H9 (cell line): Measurements from ENCODE around the gene PRDX1. TPM values are rescaled to one million over a fixed set of nuclear protein-coding genes. Genes with fewer than 3 reads are reported as not detected.

Source experiments
- DNase-seq: peaks from one replicate; pipeline ENCODE4 v3.0.0-alpha.2; 2017
- H2AFZ ChIP-seq: one replicate; pipeline ENCODE4 v1.6.1; 2013; ENCODE audit warnings: mild to moderate bottlenecking, low read length, control low read depth, moderate library complexity
- H2AK5ac ChIP-seq: 2 replicates; pipeline ENCODE4 v1.6.1; 2013; ENCODE audit warnings: low read length, control low read depth, mixed read lengths; ENCODE audit not compliant: insufficient read length
- H2BK120ac ChIP-seq: one replicate; pipeline ENCODE4 v1.6.1; 2013; ENCODE audit warnings: low read depth, mild to moderate bottlenecking, low read length, control low read depth, inconsistent platforms; ENCODE audit not compliant: poor library complexity, severe bottlenecking
- H2BK12ac ChIP-seq: 2 replicates; pipeline ENCODE4 v1.6.1; 2013; ENCODE audit warnings: low read length, control low read depth, mixed read lengths, low read depth; ENCODE audit not compliant: insufficient read length
- H2BK15ac ChIP-seq: 2 replicates; pipeline ENCODE4 v1.6.1; 2013; ENCODE audit warnings: low read depth, low read length, control low read depth
- H2BK20ac ChIP-seq: one replicate; pipeline ENCODE4 v1.6.1; 2013; ENCODE audit warnings: low read depth, mild to moderate bottlenecking, low read length, control low read depth, inconsistent platforms; ENCODE audit not compliant: poor library complexity, severe bottlenecking
- H2BK5ac ChIP-seq: 2 replicates; pipeline ENCODE4 v1.6.1; 2013; ENCODE audit warnings: low read length, control low read depth, mixed read lengths; ENCODE audit not compliant: insufficient read length
- H3K14ac ChIP-seq: 2 replicates; pipeline ENCODE4 v1.6.1; 2013; ENCODE audit warnings: low read length, control low read depth; ENCODE audit not compliant: insufficient read depth
- H3K18ac ChIP-seq: 2 replicates; pipeline ENCODE4 v1.6.1; 2013; ENCODE audit warnings: low read depth, mild to moderate bottlenecking, mixed read lengths, low read length, control low read depth; ENCODE audit not compliant: insufficient read length
- H3K23ac ChIP-seq: 2 replicates; pipeline ENCODE4 v1.6.1; 2013; ENCODE audit warnings: low read length, control low read depth, mixed read lengths, low read depth; ENCODE audit not compliant: insufficient read length
- H3K23me2 ChIP-seq: 2 replicates; pipeline ENCODE4 v1.6.1; 2013; ENCODE audit warnings: low read depth, mild to moderate bottlenecking, mixed read lengths, low read length, control low read depth; ENCODE audit not compliant: insufficient read length, poor library complexity, severe bottlenecking
- H3K27ac ChIP-seq: 2 replicates; pipeline ENCODE4 v1.5.1; 2013; ENCODE audit warnings: low read length, control low read depth, mixed read lengths, low read depth; ENCODE audit not compliant: insufficient read length
- H3K27me3 ChIP-seq: 2 replicates; pipeline ENCODE4 v1.6.1; 2013; ENCODE audit warnings: low read length, control low read depth, inconsistent platforms; ENCODE audit not compliant: insufficient read depth
- H3K4ac ChIP-seq: 2 replicates; pipeline ENCODE4 v1.6.1; 2013; ENCODE audit warnings: low read depth, mild to moderate bottlenecking, control low read depth, inconsistent platforms, low read length, moderate library complexity
- H3K4me1 ChIP-seq: 2 replicates; pipeline ENCODE4 v1.6.1; 2013; ENCODE audit warnings: low read length, control low read depth, inconsistent platforms; ENCODE audit not compliant: insufficient read depth
- H3K4me2 ChIP-seq: 2 replicates; pipeline ENCODE4 v1.6.1; 2013; ENCODE audit warnings: low read length, control low read depth, mixed read lengths; ENCODE audit not compliant: insufficient read length, insufficient read depth
- H3K56ac ChIP-seq: 2 replicates; pipeline ENCODE4 v1.6.1; 2013; ENCODE audit warnings: low read depth, mild to moderate bottlenecking, mixed read lengths, low read length, control low read depth; ENCODE audit not compliant: insufficient read length
- H3K79me1 ChIP-seq: 2 replicates; pipeline ENCODE4 v1.6.1; 2013; ENCODE audit warnings: low read depth, mild to moderate bottlenecking, moderate library complexity, low read length, control low read depth, inconsistent platforms; ENCODE audit not compliant: insufficient read depth, poor library complexity, severe bottlenecking
- H3K79me2 ChIP-seq: 2 replicates; pipeline ENCODE4 v1.6.1; 2013; ENCODE audit warnings: low read length, control low read depth, inconsistent platforms; ENCODE audit not compliant: insufficient read depth
- H3K9ac ChIP-seq: 2 replicates; pipeline ENCODE4 v1.6.1; 2013; ENCODE audit warnings: low read length, control low read depth, mixed read lengths; ENCODE audit not compliant: insufficient read length; ENCODE audit errors: extremely low read depth
- H3K9me3 ChIP-seq: one replicate; pipeline ENCODE4 v1.6.1; 2013; ENCODE audit warnings: low read depth, low read length, inconsistent platforms; ENCODE audit not compliant: control insufficient read depth
- H3T11ph ChIP-seq: one replicate; pipeline ENCODE4 v1.6.1; 2013; ENCODE audit warnings: mild to moderate bottlenecking, low read length, control low read depth, inconsistent platforms
- H4K20me1 ChIP-seq: one replicate; pipeline ENCODE4 v1.6.1; 2013; ENCODE audit not compliant: control insufficient read depth, insufficient read length, insufficient read depth
- H4K5ac ChIP-seq: 2 replicates; pipeline ENCODE4 v1.6.1; 2013; ENCODE audit warnings: low read depth, mild to moderate bottlenecking, mixed read lengths, low read length, control low read depth; ENCODE audit not compliant: insufficient read length
- H4K8ac ChIP-seq: replicated peaks from 2 replicates; pipeline ENCODE4 v1.6.1; 2013; ENCODE audit warnings: low read length, control low read depth, mixed read lengths, low read depth; ENCODE audit not compliant: insufficient read length
- H4K91ac ChIP-seq: 2 replicates; pipeline ENCODE4 v1.6.1; 2013; ENCODE audit warnings: low read depth, mild to moderate bottlenecking, moderate library complexity, mixed read lengths, low read length, control low read depth; ENCODE audit not compliant: insufficient read length
- H3K27ac Mint-ChIP-seq, 3 experiments: 2 replicates in 2 of 3; 3 replicates in 1 of 3; pipeline ENCODE4 v1.8.0; 2020 to 2021; ENCODE audit warnings: mixed read lengths in 3 of 3, mild to moderate bottlenecking in 1 of 3, moderate library complexity in 1 of 3
- H3K27me3 Mint-ChIP-seq: 2 replicates; pipeline ENCODE4 v1.8.0; 2021; ENCODE audit warnings: low read depth, mild to moderate bottlenecking, moderate library complexity, mixed read lengths
- H3K36me3 Mint-ChIP-seq, 3 experiments: 2 replicates in 2 of 3; 3 replicates in 1 of 3; pipeline ENCODE4 v1.8.0; 2020 to 2021; ENCODE audit warnings: low read depth in 3 of 3, mixed read lengths in 3 of 3; ENCODE audit not compliant: insufficient read depth in 1 of 3
- H3K4me1 Mint-ChIP-seq, 2 experiments: 2 replicates each; pipeline ENCODE4 v1.8.0; 2020; ENCODE audit warnings: mixed read lengths in 2 of 2
- H3K4me3 Mint-ChIP-seq, 2 experiments: 2 replicates in 1 of 2; 3 replicates in 1 of 2; pipeline ENCODE4 v1.8.0; 2020 to 2021; ENCODE audit warnings: mild to moderate bottlenecking in 2 of 2, mixed read lengths in 2 of 2, moderate library complexity in 1 of 2
- H3K9me3 Mint-ChIP-seq, 2 experiments: 2 replicates in 1 of 2; 3 replicates in 1 of 2; pipeline ENCODE4 v1.8.0; 2020; ENCODE audit warnings: mild to moderate bottlenecking in 2 of 2, mixed read lengths in 2 of 2, moderate library complexity in 1 of 2
- WGBS: extraction: QIAGEN DNeasy Blood & Tissue Kit; methylation state at CpG from one replicate; pipeline ENCODE4 v1.1.7; 2013; ENCODE audit warnings: missing lambda C conversion rate, low lambda C conversion rate, mixed read lengths; ENCODE audit not compliant: insufficient read length; ENCODE audit errors: extremely low coverage; 5-methylcytosine and 5-hydroxymethylcytosine counted together
- total RNA-seq: library from RNA; stranded (reverse); gene quantifications from 2 replicates; pipeline ENCODE4 v1.2.1, GENCODE V29; 2021
- TF ChIP-seq, protein P1 (sequence below): fragments of 200-600 bp; sonication (generic); conservative IDR thresholded peaks from 3 replicates; pipeline ENCODE4 v1.8.0; 2021; ENCODE audit warnings: antibody characterized with exemption, mild to moderate bottlenecking

The PRDX1 gene
- total RNA-seq, 1 experiment from 2014 or later: 1,003 TPM

GRCh38 chr1:45507195-45507594 is 14.5 kb downstream of the PRDX1 start:
- Histone ChIP-seq H4K20me1 (peaks cover 5% of the 10 kb centered on the region), H2BK15ac (no peak overlapping the region), H2BK120ac (no peak overlapping the region), H3K56ac (no peak overlapping the region), H3K79me1 (no peaks in the 10 kb centered on the region), H3T11ph (no peak overlapping the region), H3K14ac (no peak overlapping the region), H3K4me1 (no peaks in the 10 kb centered on the region), H3K27ac (no peak overlapping the region), H3K79me2 (no peaks in the 10 kb centered on the region), H3K4ac (no peak overlapping the region), H3K23ac (no peak overlapping the region), H4K91ac (no peak overlapping the region), H3K9me3 (no peaks in the 10 kb centered on the region), H3K18ac (no peak overlapping the region), H3K27me3 (no peaks in the 10 kb centered on the region), H2AK5ac (no peak overlapping the region), H2AFZ (no peak overlapping the region), H4K8ac (no peak overlapping the region), H2BK20ac (no peak overlapping the region), H3K9ac (no peak overlapping the region), H2BK5ac (no peak overlapping the region), H4K5ac (no peak overlapping the region), H3K4me2 (no peak overlapping the region), H2BK12ac (no peak overlapping the region), H3K23me2 (no peaks in the 10 kb centered on the region)
- WGBS: no CpG with 5 or more reads among the region's 6 CpGs
- DNase-seq: no peak
- no peaks in the 10 kb centered on the region; the same call in 1 of the 2 replicates for H3K27me3 Mint-ChIP-seq
- TF ChIP-seq, protein P1, sequence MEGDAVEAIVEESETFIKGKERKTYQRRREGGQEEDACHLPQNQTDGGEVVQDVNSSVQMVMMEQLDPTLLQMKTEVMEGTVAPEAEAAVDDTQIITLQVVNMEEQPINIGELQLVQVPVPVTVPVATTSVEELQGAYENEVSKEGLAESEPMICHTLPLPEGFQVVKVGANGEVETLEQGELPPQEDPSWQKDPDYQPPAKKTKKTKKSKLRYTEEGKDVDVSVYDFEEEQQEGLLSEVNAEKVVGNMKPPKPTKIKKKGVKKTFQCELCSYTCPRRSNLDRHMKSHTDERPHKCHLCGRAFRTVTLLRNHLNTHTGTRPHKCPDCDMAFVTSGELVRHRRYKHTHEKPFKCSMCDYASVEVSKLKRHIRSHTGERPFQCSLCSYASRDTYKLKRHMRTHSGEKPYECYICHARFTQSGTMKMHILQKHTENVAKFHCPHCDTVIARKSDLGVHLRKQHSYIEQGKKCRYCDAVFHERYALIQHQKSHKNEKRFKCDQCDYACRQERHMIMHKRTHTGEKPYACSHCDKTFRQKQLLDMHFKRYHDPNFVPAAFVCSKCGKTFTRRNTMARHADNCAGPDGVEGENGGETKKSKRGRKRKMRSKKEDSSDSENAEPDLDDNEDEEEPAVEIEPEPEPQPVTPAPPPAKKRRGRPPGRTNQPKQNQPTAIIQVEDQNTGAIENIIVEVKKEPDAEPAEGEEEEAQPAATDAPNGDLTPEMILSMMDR: no peak
- peaks cover 22 to 43% (median 29%) of the 10 kb centered on the region in 3 experiments; a peak in 6 of 7 replicates for H3K36me3 Mint-ChIP-seq
- H3K27ac Mint-ChIP-seq: peak overlapping the region in 1 of 3 experiments; percentile 50; a peak in 2 of 7 replicates
- no peak overlapping the region for H3K4me3 Mint-ChIP-seq
- no peaks in the 10 kb centered on the region for H3K4me1 Mint-ChIP-seq
- H3K9me3 Mint-ChIP-seq: no peaks in the 10 kb centered on the region
